Kidney (tissue), 14 donors: ENCODE measurements around the gene TAS2R42. TPM values are rescaled to one million over a fixed set of nuclear protein-coding genes. Genes with fewer than 3 reads are reported as not detected.

Experiments used
- DNase-seq, 5 donors: peaks; one replicate each; pipeline ENCODE4 v3.0.0-alpha.2; 2013 to 2020
- FAIRE-seq: peaks from 2 replicates; lab custom pipeline; 2012; peaks lifted over from hg19 to GRCh38; lab: Jason Lieb, UNC
- H3K27ac ChIP-seq, 2 donors: one replicate each; pipeline ENCODE4 v1.7.0; 2013; ENCODE audit warnings: low read depth in 2 of 2, low read length in 2 of 2, inconsistent platforms in 1 of 2
- H3K27me3 ChIP-seq: one replicate; pipeline ENCODE4 v1.7.1; 2013; ENCODE audit warnings: low read length, inconsistent platforms; ENCODE audit not compliant: control insufficient read depth, insufficient read depth
- H3K36me3 ChIP-seq, 3 donors: one replicate each; pipeline versions ENCODE4 v1.7.0 to v1.7.1; 2013; ENCODE audit warnings: low read length in 3 of 3, control low read depth in 1 of 3, inconsistent platforms in 1 of 3; ENCODE audit not compliant: insufficient read depth in 3 of 3, control insufficient read depth in 2 of 3
- H3K4me1 ChIP-seq, 3 donors: one replicate each; pipeline versions ENCODE4 v1.7.0 to v1.7.1; 2013; ENCODE audit warnings: low read length in 3 of 3, inconsistent platforms in 1 of 3, low read depth in 1 of 3; ENCODE audit not compliant: control insufficient read depth in 2 of 3, insufficient read depth in 2 of 3
- H3K4me3 ChIP-seq, 3 donors: one replicate each; pipeline versions ENCODE4 v1.7.0 to v1.8.1; 2013; ENCODE audit warnings: low read length in 3 of 3, control low read depth in 1 of 3, inconsistent platforms in 1 of 3
- H3K9ac ChIP-seq, 3 donors: one replicate each; pipeline versions ENCODE4 v1.7.0 to v1.7.1; 2013; ENCODE audit warnings: low read length in 3 of 3, control low read depth in 1 of 3, inconsistent platforms in 1 of 3
- H3K9me3 ChIP-seq, 3 donors: one replicate each; pipeline versions ENCODE4 v1.7.0 to v1.7.1; 2013; ENCODE audit warnings: low read length in 3 of 3, control low read depth in 1 of 3, inconsistent platforms in 1 of 3; ENCODE audit not compliant: control insufficient read depth in 2 of 3, insufficient read depth in 1 of 3
- CTCF ChIP-seq: IDR thresholded peaks from 3 replicates; pipeline ENCODE4 v1.5.1; 2012; ENCODE audit warnings: mild to moderate bottlenecking, moderate library complexity, borderline replicate concordance; ENCODE audit not compliant: insufficient read depth; ENCODE audit errors: extremely low read depth
- intact Hi-C: fragments of 100-400 bp; cut with DNase I; formaldehyde crosslinking; loops from one replicate; pipeline ENCODE4 v1.11.1; 2022
- polyA plus RNA-seq: library from polyadenylated mRNA; stranded (reverse); fragments of 350-450 nt; fragmentation: Illumina TruSeq; extraction: RNeasy Lipid Tissue Mini Kit (QIAGEN cat#74804); gene quantifications from one replicate; pipeline ENCODE4 v1.2.3, GENCODE V29; 2014; ENCODE audit warnings: low read depth, low replicate concordance; ENCODE audit not compliant: insufficient read depth
- total RNA-seq: library from RNA; stranded (reverse); fragmentation: NEBNext Ultra II Directional; extraction: Animal tissue kit (Norgen Biotek cat#: 25700); gene quantifications from one replicate; pipeline ENCODE4 v1.2.1, GENCODE V29; 2021
- donor health status: control.
- donor health status: control.
- donor health status: control.
- donor health status: control.
- donor health status: control.
- donor health status: DM: yes; HTN: yes; CAD: no.
- donor health status: Normal renal cell carcinoma (clear cell type).

TAS2R42 gene
- total and polyA plus RNA-seq, 2 donors from 2014 or later = not detected

- Histone ChIP-seq H3K9ac (no peak overlapping the region), H3K36me3 (no peaks in the 10 kb centered on the region), H3K9me3 (no peaks in the 10 kb centered on the region), H3K27ac (no peak overlapping the region), H3K4me3 (no peak overlapping the region), H3K4me1 (no peaks in the 10 kb centered on the region), H3K27me3 (no peaks in the 10 kb centered on the region)
- no peak for FAIRE-seq
- intact Hi-C loops = no loop called here
- no peak for TF ChIP-seq CTCF
- DNase-seq = no peak
Measured at GRCh38 chr12:11183011-11183410, 3.7 kb downstream of the TAS2R42 start.

- Histone ChIP-seq H3K4me1 (no peaks in the 10 kb centered on the region), H3K27ac (no peak overlapping the region), H3K27me3 (no peaks in the 10 kb centered on the region), H3K9ac (no peak overlapping the region), H3K36me3 (no peaks in the 10 kb centered on the region), H3K4me3 (no peak overlapping the region), H3K9me3 (no peaks in the 10 kb centered on the region)
- DNase-seq (no peak), FAIRE-seq (no peak)
- intact Hi-C loops = no loop called here
- no peak for TF ChIP-seq CTCF
Measured at GRCh38 chr12:11182529-11182928, 4.2 kb downstream of the TAS2R42 start.

- intact Hi-C loops = no loop called here
- FAIRE-seq = no peak
- no peak for TF ChIP-seq CTCF
- Histone ChIP-seq H3K4me3 (no peak overlapping the region), H3K4me1 (peaks cover 0 to 2% (median 0%) of the 10 kb centered on the region in 3 donors), H3K27me3 (no peaks in the 10 kb centered on the region), H3K9me3 (no peaks in the 10 kb centered on the region), H3K27ac (no peak overlapping the region), H3K36me3 (no peaks in the 10 kb centered on the region), H3K9ac (no peak overlapping the region)
- no peak for DNase-seq
Measured at GRCh38 chr12:11178250-11178649, 8.5 kb downstream of the TAS2R42 start.

- Histone ChIP-seq H3K27me3 (no peaks in the 10 kb centered on the region), H3K27ac (no peak overlapping the region), H3K9ac (no peak overlapping the region), H3K4me3 (no peak overlapping the region), H3K4me1 (peaks cover 3 to 18% (median 7%) of the 10 kb centered on the region in 3 donors), H3K36me3 (no peaks in the 10 kb centered on the region), H3K9me3 (no peaks in the 10 kb centered on the region)
- intact Hi-C loops = no loop called here
- no peak for TF ChIP-seq CTCF
- no peak for DNase-seq
- no peak for FAIRE-seq
Measured at GRCh38 chr12:11174022-11174421, 12.7 kb downstream of the TAS2R42 start.
